Tibial artery (tissue), 4 donors: ENCODE results near the gene ARHGAP18.

Source experiments
- DNase-seq, 2 donors: peaks; one replicate each; pipeline ENCODE4 v3.0.0-alpha.2; 2019
- H3K27ac ChIP-seq, 2 donors: fragments of 200-600 bp; sonication (generic) in 1 of 2; 1 replicate in 1 of 2; 2 replicates in 1 of 2; pipeline ENCODE4 v1.5.1; 2018 to 2019; ENCODE audit warnings: mild to moderate bottlenecking in 1 of 2
- H3K27me3 ChIP-seq, 2 donors: fragments of 200-600 bp; sonication (generic) in 1 of 2; one replicate each; pipeline versions ENCODE4 v1.5.1 to v1.6.0; 2016 to 2019
- H3K36me3 ChIP-seq, 3 donors: fragments of 200-600 bp; sonication (generic) in 2 of 3; one replicate each; pipeline ENCODE4 v1.5.1; 2016 to 2019; ENCODE audit warnings: mild to moderate bottlenecking in 2 of 3
- H3K4me1 ChIP-seq, 4 donors: fragments of 200-600 bp; sonication (generic) in 2 of 4; 1 replicate in 3 of 4; 2 replicates in 1 of 4; pipeline ENCODE4 v1.5.1; 2016 to 2019
- H3K4me3 ChIP-seq, 2 donors: fragments of 200-600 bp; sonication (generic) in 1 of 2; 1 replicate in 1 of 2; 2 replicates in 1 of 2; pipeline ENCODE4 v1.5.1; 2018 to 2019; ENCODE audit warnings: mild to moderate bottlenecking in 2 of 2
- H3K9me3 ChIP-seq, 3 donors: fragments of 200-600 bp; sonication (generic) in 1 of 3; one replicate each; pipeline ENCODE4 v1.5.1; 2016 to 2019
- intact Hi-C: fragments of 100-400 bp; cut with DNase I; formaldehyde crosslinking; loops from one replicate; pipeline ENCODE4 v1.15.0; 2023; ENCODE audit warnings: low total_unique reads
- TF ChIP-seq, protein P1 (sequence below), 2 experiments: fragments of 200-600 bp in 1 of 2; fragments of 450-650 bp in 1 of 2; IDR thresholded peaks; one replicate each; pipeline ENCODE4 v1.5.1; 2017 to 2019; ENCODE audit warnings: antibody characterized with exemption in 2 of 2, mild to moderate bottlenecking in 1 of 2, moderate library complexity in 1 of 2

The ARHGAP18 gene, protein sequence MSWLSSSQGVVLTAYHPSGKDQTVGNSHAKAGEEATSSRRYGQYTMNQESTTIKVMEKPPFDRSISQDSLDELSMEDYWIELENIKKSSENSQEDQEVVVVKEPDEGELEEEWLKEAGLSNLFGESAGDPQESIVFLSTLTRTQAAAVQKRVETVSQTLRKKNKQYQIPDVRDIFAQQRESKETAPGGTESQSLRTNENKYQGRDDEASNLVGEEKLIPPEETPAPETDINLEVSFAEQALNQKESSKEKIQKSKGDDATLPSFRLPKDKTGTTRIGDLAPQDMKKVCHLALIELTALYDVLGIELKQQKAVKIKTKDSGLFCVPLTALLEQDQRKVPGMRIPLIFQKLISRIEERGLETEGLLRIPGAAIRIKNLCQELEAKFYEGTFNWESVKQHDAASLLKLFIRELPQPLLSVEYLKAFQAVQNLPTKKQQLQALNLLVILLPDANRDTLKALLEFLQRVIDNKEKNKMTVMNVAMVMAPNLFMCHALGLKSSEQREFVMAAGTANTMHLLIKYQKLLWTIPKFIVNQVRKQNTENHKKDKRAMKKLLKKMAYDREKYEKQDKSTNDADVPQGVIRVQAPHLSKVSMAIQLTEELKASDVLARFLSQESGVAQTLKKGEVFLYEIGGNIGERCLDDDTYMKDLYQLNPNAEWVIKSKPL

DNA sequence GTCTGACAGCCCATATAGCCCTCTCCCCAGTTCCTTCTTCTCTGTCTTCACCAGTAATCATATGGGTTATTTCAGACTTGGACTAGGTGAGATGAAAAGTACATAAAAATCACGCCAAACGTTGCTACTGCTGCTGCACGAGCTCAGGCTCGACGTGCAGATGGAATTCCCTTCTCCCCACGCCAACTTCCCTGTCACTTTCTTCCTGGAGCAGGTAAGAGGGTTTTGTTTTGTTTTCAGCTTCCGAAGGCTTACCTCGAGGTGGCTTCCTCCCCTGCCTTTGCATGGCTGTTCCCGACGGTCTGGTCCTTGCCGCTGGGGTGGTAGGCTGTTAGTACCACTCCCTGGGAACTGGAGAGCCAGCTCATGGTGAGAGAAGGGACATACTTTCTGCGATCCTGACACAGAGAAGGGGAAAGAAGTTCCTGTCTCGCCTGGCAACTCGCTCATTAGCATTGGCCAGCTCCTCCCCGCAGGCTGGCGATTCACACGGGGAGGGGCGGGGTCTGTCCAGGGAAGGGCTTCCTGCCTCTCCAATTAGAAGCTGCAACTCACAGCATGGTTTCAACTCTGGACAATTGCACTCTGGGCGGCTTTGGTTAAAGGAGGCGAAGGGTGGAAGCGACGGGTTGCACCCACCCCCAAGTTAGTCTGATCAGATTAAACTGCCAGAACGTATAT, at the start of gene ARHGAP18:
ARHGAP18 (minus strand) TSS at position 409 of the 681 bp plus-strand sequence; CDS start at position 368, 41 bp downstream.
- Histone ChIP-seq H3K27me3 (no peaks in the 10 kb centered on the region), H3K4me3 (peak within 1 kb of the TSS; percentile 57 to 67), H3K36me3 (no peaks in the 10 kb centered on the region), H3K4me1 (peaks cover 0 to 19% (median 12%) of the 10 kb centered on the region in 4 donors), H3K9me3 (no peaks in the 10 kb centered on the region), H3K27ac (peak within 1 kb of the TSS; percentile 73 to 80)
- intact Hi-C loops = no loop called here
- TF ChIP-seq, protein P1, sequence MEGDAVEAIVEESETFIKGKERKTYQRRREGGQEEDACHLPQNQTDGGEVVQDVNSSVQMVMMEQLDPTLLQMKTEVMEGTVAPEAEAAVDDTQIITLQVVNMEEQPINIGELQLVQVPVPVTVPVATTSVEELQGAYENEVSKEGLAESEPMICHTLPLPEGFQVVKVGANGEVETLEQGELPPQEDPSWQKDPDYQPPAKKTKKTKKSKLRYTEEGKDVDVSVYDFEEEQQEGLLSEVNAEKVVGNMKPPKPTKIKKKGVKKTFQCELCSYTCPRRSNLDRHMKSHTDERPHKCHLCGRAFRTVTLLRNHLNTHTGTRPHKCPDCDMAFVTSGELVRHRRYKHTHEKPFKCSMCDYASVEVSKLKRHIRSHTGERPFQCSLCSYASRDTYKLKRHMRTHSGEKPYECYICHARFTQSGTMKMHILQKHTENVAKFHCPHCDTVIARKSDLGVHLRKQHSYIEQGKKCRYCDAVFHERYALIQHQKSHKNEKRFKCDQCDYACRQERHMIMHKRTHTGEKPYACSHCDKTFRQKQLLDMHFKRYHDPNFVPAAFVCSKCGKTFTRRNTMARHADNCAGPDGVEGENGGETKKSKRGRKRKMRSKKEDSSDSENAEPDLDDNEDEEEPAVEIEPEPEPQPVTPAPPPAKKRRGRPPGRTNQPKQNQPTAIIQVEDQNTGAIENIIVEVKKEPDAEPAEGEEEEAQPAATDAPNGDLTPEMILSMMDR (IDR thresholded peaks at IDR 0.05) = no peak
- peak; percentile 93 to 94 for DNase-seq

DNA sequence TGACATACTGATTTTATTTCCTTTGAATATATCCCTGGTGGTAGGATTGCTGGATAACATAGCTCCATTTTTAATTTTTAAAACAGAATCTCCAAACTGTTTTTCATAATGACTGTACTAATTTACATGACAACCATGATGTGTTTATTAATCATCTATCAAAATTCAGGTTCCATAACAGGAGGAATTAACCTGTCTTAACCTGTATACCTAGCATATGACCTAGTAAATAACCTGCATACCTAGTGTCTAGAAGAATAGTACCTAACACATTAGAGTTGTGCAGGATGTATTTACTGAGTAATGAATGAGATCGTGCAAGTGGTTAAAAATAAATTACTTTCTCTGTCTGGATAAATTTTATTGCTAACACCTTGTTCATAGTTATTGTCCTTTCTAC, 45.8 kb upstream of the ARHGAP18 start:
- H3K4me3 ChIP-seq = no peak overlapping the region
- no peaks in the 10 kb centered on the region for H3K36me3 ChIP-seq
- no peak for DNase-seq
- peaks cover 0 to 5% (median 1%) of the 10 kb centered on the region in 4 donors for H3K4me1 ChIP-seq
- no peaks in the 10 kb centered on the region for H3K9me3 ChIP-seq
- TF ChIP-seq, protein P1 (IDR thresholded peaks at IDR 0.05) = no peak
- no peak overlapping the region for H3K27ac ChIP-seq
- no peaks in the 10 kb centered on the region for H3K27me3 ChIP-seq
- intact Hi-C loops = no loop called here

DNA sequence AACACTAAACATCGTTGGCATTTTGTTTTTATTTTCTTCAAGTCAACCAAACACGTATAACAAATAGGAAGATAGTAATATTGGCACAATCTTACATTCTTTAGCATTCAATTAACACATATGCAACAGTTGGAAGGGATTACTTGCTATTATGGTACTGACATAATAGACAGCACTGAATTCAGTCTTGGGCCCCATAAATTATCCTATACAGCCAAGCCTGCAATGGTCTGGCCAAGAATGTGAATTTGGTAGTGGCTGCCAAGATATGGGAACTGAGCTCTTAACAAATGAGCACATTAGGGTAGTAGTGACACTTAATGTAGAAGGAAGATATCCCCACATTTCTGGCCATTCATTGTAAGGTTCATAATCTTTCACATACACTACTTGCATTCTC, 44.8 kb upstream of the ARHGAP18 start:
- no peak for DNase-seq
- peaks cover 0 to 11% (median 3%) of the 10 kb centered on the region in 4 donors for H3K4me1 ChIP-seq
- H3K27me3 ChIP-seq = no peaks in the 10 kb centered on the region
- H3K9me3 ChIP-seq = no peaks in the 10 kb centered on the region
- H3K4me3 ChIP-seq = no peak overlapping the region
- intact Hi-C loops = no loop called here
- TF ChIP-seq, protein P1 (IDR thresholded peaks at IDR 0.05) = no peak
- no peak overlapping the region for H3K27ac ChIP-seq
- no peaks in the 10 kb centered on the region for H3K36me3 ChIP-seq

DNA sequence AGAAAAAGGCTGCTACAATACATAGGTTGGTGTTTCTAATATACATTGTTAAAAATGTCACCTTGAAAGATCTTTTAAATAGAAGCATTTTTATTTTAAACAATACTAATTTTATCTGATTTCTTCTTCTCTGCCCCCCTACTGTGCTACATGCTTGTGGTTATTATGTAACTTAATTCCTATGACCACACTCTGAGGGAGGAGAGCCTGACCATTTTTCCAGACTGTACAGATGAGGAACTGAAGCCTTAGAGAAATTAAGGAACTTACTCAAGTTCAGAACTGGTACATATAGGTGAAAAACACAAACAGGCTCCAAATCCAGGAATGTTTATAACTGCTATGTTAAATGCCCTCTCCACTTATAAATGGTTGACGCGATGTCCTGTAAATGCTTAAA, 43.4 kb upstream of the ARHGAP18 start:
- TF ChIP-seq, protein P1 (IDR thresholded peaks at IDR 0.05) = no peak
- H3K4me1 ChIP-seq = peaks cover 0 to 21% (median 7%) of the 10 kb centered on the region in 4 donors
- no peaks in the 10 kb centered on the region for H3K27me3 ChIP-seq
- H3K27ac ChIP-seq = no peak overlapping the region
- no peak overlapping the region for H3K4me3 ChIP-seq
- no peaks in the 10 kb centered on the region for H3K9me3 ChIP-seq
- intact Hi-C loops = no loop called here
- H3K36me3 ChIP-seq = no peaks in the 10 kb centered on the region
- no peak for DNase-seq

DNA sequence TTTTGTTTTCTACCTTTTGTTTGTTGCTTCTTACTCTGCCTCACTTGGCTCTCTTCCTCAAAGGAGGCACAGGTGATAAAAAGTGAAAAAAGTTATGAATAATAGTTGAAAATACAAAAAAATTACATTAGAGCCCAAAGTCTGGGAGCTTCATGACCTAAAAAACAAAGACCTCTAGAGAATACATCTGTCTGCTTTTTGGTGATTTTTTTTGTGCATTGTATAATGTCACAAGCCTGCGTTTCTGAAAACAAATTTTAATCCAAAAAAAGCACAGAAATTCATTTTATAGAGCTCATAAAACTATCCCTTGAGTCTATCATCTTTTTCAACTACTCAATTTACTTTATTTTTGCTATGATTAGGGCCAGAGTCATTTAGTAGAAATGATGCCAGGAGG, 41.4 kb upstream of the ARHGAP18 start:
- intact Hi-C loops = no loop called here

More for the DNA sequence above, 41.4 kb upstream of the ARHGAP18 start:
- Histone ChIP-seq H3K9me3 (no peaks in the 10 kb centered on the region), H3K4me1 (peaks cover 0 to 21% (median 9%) of the 10 kb centered on the region in 4 donors), H3K27me3 (no peaks in the 10 kb centered on the region), H3K4me3 (no peak overlapping the region), H3K27ac (no peak overlapping the region), H3K36me3 (no peaks in the 10 kb centered on the region)
- DNase-seq = no peak
- TF ChIP-seq, protein P1 (IDR thresholded peaks at IDR 0.05) = no peak
